Measurements from ENCODE around the gene FHL2.

Gene FHL2

GRCh38 chr2:105336786-105337121 is 62.1 kb downstream of the FHL2 start:
- intact Hi-C loops (cut with DNase I; ENCODE audit: low total_unique reads): no loop called here
- Histone ChIP-seq H3K36me3 (peaks cover 12 to 21% (median 16%) of the 10 kb centered on the region in 3 donors), H3K27ac (peak overlapping the region; percentile 91 to 92), H3K9me3 (no peaks in the 10 kb centered on the region), H3K4me3 (peak overlapping the region; percentile 65 to 83), H3K27me3 (no peaks in the 10 kb centered on the region), H3K4me1 (peaks cover 0 to 23% (median 19%) of the 10 kb centered on the region in 4 donors)
- TF ChIP-seq CTCF (IDR thresholded peaks at IDR 0.05): no peak
- DNase-seq: no peak

- DNase-seq: no peak
- Histone ChIP-seq H3K4me3 (no peak overlapping the region), H3K27ac (no peak overlapping the region), H3K9me3 (no peaks in the 10 kb centered on the region), H3K36me3 (peaks cover 0 to 8% (median 5%) of the 10 kb centered on the region in 3 donors), H3K4me1 (peaks cover 0 to 26% (median 20%) of the 10 kb centered on the region in 4 donors), H3K27me3 (no peaks in the 10 kb centered on the region)
- TF ChIP-seq CTCF (IDR thresholded peaks at IDR 0.05): no peak
- intact Hi-C loops (cut with DNase I; ENCODE audit: low total_unique reads): no loop called here
Observed at GRCh38 chr2:105335469-105335868, 63.4 kb downstream of the FHL2 start.

- no peak overlapping the region for H3K4me3 ChIP-seq
- H3K27me3 ChIP-seq: no peaks in the 10 kb centered on the region
- no peak for DNase-seq
- intact Hi-C loops (cut with DNase I; ENCODE audit: low total_unique reads): no loop called here
- no peaks in the 10 kb centered on the region for H3K9me3 ChIP-seq
- no peak overlapping the region for H3K27ac ChIP-seq
- H3K36me3 ChIP-seq: no peaks in the 10 kb centered on the region
- H3K4me1 ChIP-seq: peaks cover 0 to 31% (median 25%) of the 10 kb centered on the region in 4 donors
- no peak for TF ChIP-seq CTCF (IDR thresholded peaks at IDR 0.05)
Observed at GRCh38 chr2:105334211-105334610, 64.6 kb downstream of the FHL2 start.

GRCh38 chr2:105330681-105331375 is 68.0 kb downstream of the FHL2 start:
- TF ChIP-seq CTCF (IDR thresholded peaks at IDR 0.05): no peak
- Histone ChIP-seq H3K36me3 (no peaks in the 10 kb centered on the region), H3K9me3 (no peaks in the 10 kb centered on the region), H3K27me3 (no peaks in the 10 kb centered on the region), H3K27ac (peak overlapping the region; percentile 81 to 86), H3K4me3 (no peak overlapping the region), H3K4me1 (peaks cover 0 to 27% (median 21%) of the 10 kb centered on the region in 4 donors)
- intact Hi-C loops (cut with DNase I; ENCODE audit: low total_unique reads): no loop called here
- DNase-seq: no peak

GRCh38 chr2:105329561-105330495 is 69.0 kb downstream of the FHL2 start, which contains the start of gene TGFBRAP1:
Gene TGFBRAP1 (minus strand): TSS chr2:105329735. CDS start chr2:105308301, 21,434 bp downstream.
- DNase-seq: peak; percentile 21 to 71
- H3K27ac ChIP-seq: peak within 1 kb of the TSS; percentile 85 to 86
- H3K36me3 ChIP-seq: peaks cover 0 to 6% (median 0%) of the 10 kb centered on the region in 3 donors
- no peaks in the 10 kb centered on the region for H3K27me3 ChIP-seq
- intact Hi-C loops (cut with DNase I; ENCODE audit: low total_unique reads): no loop called here
- H3K4me3 ChIP-seq: peak within 1 kb of the TSS; percentile 74 to 91
- peaks cover 0 to 30% (median 23%) of the 10 kb centered on the region in 4 donors for H3K4me1 ChIP-seq
- no peak for TF ChIP-seq CTCF (IDR thresholded peaks at IDR 0.05)
- no peaks in the 10 kb centered on the region for H3K9me3 ChIP-seq
